ENCODE data around the gene FAM168A.
"Not testable (repeated sequence)": the region's sequence is repeated elsewhere in the genome, so short reads cannot be mapped to it uniquely, and the experiment has no call there.

Gene FAM168A

GRCh38 chr11:73468590-73469161, 129.2 kb downstream of the FAM168A start:
- DNase-seq (ENCODE audit: low read depth), result no peak

GRCh38 chr11:73467505-73467904, 130.4 kb downstream of the FAM168A start:
- no peak for DNase-seq (ENCODE audit: low read depth)

- no peak for DNase-seq (ENCODE audit: low read depth)
Observed at GRCh38 chr11:73466643-73467042, 131.3 kb downstream of the FAM168A start.

- no peak for DNase-seq (ENCODE audit: low read depth)
Observed at GRCh38 chr11:73465871-73466270, 132.0 kb downstream of the FAM168A start.

GRCh38 chr11:73465023-73465675, 132.8 kb downstream of the FAM168A start:
- DNase-seq (ENCODE audit: low read depth), result no peak

GRCh38 chr11:73464347-73464746, 133.6 kb downstream of the FAM168A start:
- no peak for DNase-seq (ENCODE audit: low read depth)

GRCh38 chr11:73463359-73463758, 134.6 kb downstream of the FAM168A start:
- no peak for DNase-seq (ENCODE audit: low read depth)

GRCh38 chr11:73461964-73462363, 135.9 kb downstream of the FAM168A start:
- DNase-seq (ENCODE audit: low read depth), result no peak

- no peak for DNase-seq (ENCODE audit: low read depth)
Observed at GRCh38 chr11:73461335-73461840, 136.5 kb downstream of the FAM168A start.

- DNase-seq (ENCODE audit: low read depth), result no peak
Observed at GRCh38 chr11:73458201-73458600, 139.7 kb downstream of the FAM168A start.

GRCh38 chr11:73454987-73455386, 142.9 kb downstream of the FAM168A start:
- DNase-seq (ENCODE audit: low read depth), result no peak

GRCh38 chr11:73453562-73453961, 144.3 kb downstream of the FAM168A start:
- DNase-seq (ENCODE audit: low read depth), result no peak

GRCh38 chr11:73452726-73453125, 145.2 kb downstream of the FAM168A start:
- DNase-seq (ENCODE audit: low read depth), result no peak

- DNase-seq (ENCODE audit: low read depth), result no peak
Observed at GRCh38 chr11:73451896-73452295, 146.0 kb downstream of the FAM168A start.

GRCh38 chr11:73446766-73447165, 151.1 kb downstream of the FAM168A start:
- no peak for DNase-seq (ENCODE audit: low read depth)

- no peak for DNase-seq (ENCODE audit: low read depth)
Observed at GRCh38 chr11:73445980-73446379, 151.9 kb downstream of the FAM168A start.

- no peak for DNase-seq (ENCODE audit: low read depth)
Observed at GRCh38 chr11:73439002-73439843, 158.7 kb downstream of the FAM168A start.

GRCh38 chr11:73436859-73437258, 161.1 kb downstream of the FAM168A start:
- not testable (repeated sequence) for DNase-seq (ENCODE audit: low read depth)

- no peak for DNase-seq (ENCODE audit: low read depth)
Observed at GRCh38 chr11:73431396-73431795, 166.5 kb downstream of the FAM168A start.

GRCh38 chr11:73430326-73430725, 167.6 kb downstream of the FAM168A start:
- DNase-seq (ENCODE audit: low read depth), result no peak

- DNase-seq (ENCODE audit: low read depth), result no peak
Observed at GRCh38 chr11:73429121-73429750, 168.7 kb downstream of the FAM168A start.

GRCh38 chr11:73428699-73429098, 169.2 kb downstream of the FAM168A start:
- no peak for DNase-seq (ENCODE audit: low read depth)
